OCI-LY3 (cell line): Measurements from ENCODE around the gene KAT8.

Experiments used
- H2AFZ ChIP-seq: fragments of 200-600, 300-600 bp; shearing (Covaris generic); 2 replicates; pipeline ENCODE4 v1.6.0; 2014; ENCODE audit warnings: antibody characterized with exemption, low read depth, low read length
- H3K27ac ChIP-seq: fragments of 200-600, 300-600 bp; sonication (generic); 2 replicates; pipeline ENCODE4 v1.5.1; 2014; ENCODE audit warnings: mild to moderate bottlenecking, low read length, moderate library complexity, mixed read lengths
- H3K27me3 ChIP-seq: fragments of 200-600, 300-600 bp; sonication (generic); 2 replicates; pipeline ENCODE4 v1.6.1; 2014; ENCODE audit warnings: low read depth, low read length, mixed read lengths
- H3K36me3 ChIP-seq: fragments of 200-600, 300-600 bp; sonication (generic); replicated peaks from 2 replicates; pipeline ENCODE3; 2014; ENCODE audit warnings: low read depth, low read length, mixed read lengths
- H3K4me1 ChIP-seq: fragments of 300-600, 200-600 bp; sonication (generic); 2 replicates; pipeline ENCODE4 v1.6.1; 2014; ENCODE audit warnings: low read length, mixed read lengths
- H3K4me2 ChIP-seq: fragments of 200-600, 300-600 bp; sonication (generic); 2 replicates; pipeline ENCODE4 v1.6.1; 2014; ENCODE audit warnings: low read length, mixed read lengths
- H3K4me3 ChIP-seq: fragments of 300-600, 200-600 bp; sonication (generic); 2 replicates; pipeline ENCODE4 v1.5.1; 2014; ENCODE audit warnings: antibody characterized with exemption, mild to moderate bottlenecking, low read length, moderate library complexity
- H3K79me2 ChIP-seq: fragments of 300-600, 200-600 bp; shearing (Covaris generic); 2 replicates; pipeline ENCODE4 v1.6.1; 2014; ENCODE audit warnings: mild to moderate bottlenecking, low read length, mixed read lengths
- H3K9ac ChIP-seq: fragments of 300-600, 200-600 bp; shearing (Covaris generic); 2 replicates; pipeline ENCODE4 v1.6.0; 2014; ENCODE audit warnings: mild to moderate bottlenecking, low read length, moderate library complexity
- H3K9me3 ChIP-seq: fragments of 200-600, 300-600 bp; shearing (Covaris generic); 2 replicates; pipeline ENCODE4 v1.6.1; 2014; ENCODE audit warnings: low read length, mixed read lengths; ENCODE audit not compliant: insufficient read depth
- H4K20me1 ChIP-seq: fragments of 200-600, 300-600 bp; sonication (generic); 2 replicates; pipeline ENCODE4 v1.6.1; 2016; ENCODE audit warnings: low read length, mixed read lengths; ENCODE audit not compliant: insufficient read depth
- CTCF ChIP-seq: fragments of 200-600, 300-600 bp; sonication (generic); IDR thresholded peaks from 2 replicates; pipeline ENCODE4 v1.5.1; 2014; ENCODE audit warnings: antibody characterized with exemption, low read length, low read depth
- EZH2phosphoT487 ChIP-seq: fragments of 200-600 bp; shearing (Covaris generic); IDR thresholded peaks from 2 replicates; pipeline ENCODE4 v1.6.1; 2018; ENCODE audit warnings: antibody characterized with exemption, mixed run types, low read depth

KAT8 gene

GRCh38 chr16:31117384-31118222 is at the start of gene KAT8:
TSS of gene KAT8 (plus strand) at chr16:31117664. CDS start at chr16:31117682, 18 bp downstream.
- Histone ChIP-seq H3K27me3 (no peaks in the 10 kb centered on the region), H3K9me3 (no peaks in the 10 kb centered on the region), H3K9ac (peak within 1 kb of the TSS; percentile 67), H3K4me1 (peaks cover 12% of the 10 kb centered on the region), H3K36me3 (peaks cover 26% of the 10 kb centered on the region), H3K27ac (peak within 1 kb of the TSS; percentile 47), H3K4me3 (peak within 1 kb of the TSS; percentile 95), H3K79me2 (peaks cover 18% of the 10 kb centered on the region), H4K20me1 (peaks cover 6% of the 10 kb centered on the region), H3K4me2 (peak within 1 kb of the TSS; percentile 95), H2AFZ (peak within 1 kb of the TSS; percentile 77; the same call in 1 of the 2 replicates)
- no peak for TF ChIP-seq CTCF
- no peak for TF ChIP-seq EZH2phosphoT487

- Histone ChIP-seq H3K9me3 (no peaks in the 10 kb centered on the region), H3K4me1 (peaks cover 16% of the 10 kb centered on the region), H3K4me2 (peak overlapping the region; percentile 98), H2AFZ (no peak overlapping the region), H4K20me1 (0 out of 2 replicates have a peak, but pooled peaks cover 2% of the 10 kb centered on the region), H3K4me3 (peak overlapping the region; percentile 99), H3K79me2 (peaks cover 75% of the 10 kb centered on the region), H3K27ac (peak overlapping the region; percentile 83), H3K9ac (peak overlapping the region; percentile 96), H3K27me3 (no peaks in the 10 kb centered on the region), H3K36me3 (no peaks in the 10 kb centered on the region)
- TF ChIP-seq EZH2phosphoT487, result no peak
- no peak for TF ChIP-seq CTCF
Observed at GRCh38 chr16:31071861-31072260, 45.6 kb upstream of the KAT8 start.

GRCh38 chr16:31072540-31073141 is 44.8 kb upstream of the KAT8 start:
- H3K9ac ChIP-seq, result peak overlapping the region; percentile 96
- peak overlapping the region; percentile 81 for H2AFZ ChIP-seq

More at GRCh38 chr16:31072540-31073141, 44.8 kb upstream of the KAT8 start:
- Histone ChIP-seq H3K4me3 (peak overlapping the region; percentile 99), H3K36me3 (peaks cover 5% of the 10 kb centered on the region), H3K27ac (peak overlapping the region; percentile 83), H3K4me2 (peak overlapping the region; percentile 98), H3K9me3 (no peaks in the 10 kb centered on the region), H3K79me2 (peaks cover 74% of the 10 kb centered on the region), H3K27me3 (no peaks in the 10 kb centered on the region), H3K4me1 (peaks cover 16% of the 10 kb centered on the region), H4K20me1 (0 out of 2 replicates have a peak, but pooled peaks cover 2% of the 10 kb centered on the region)
- TF ChIP-seq CTCF (no peak), EZH2phosphoT487 (no peak)
